Stimulated activated CD4-positive, alpha-beta T cell treated with anti-CD3 and anti-CD28 coated beads, Interleukin-2, amount 100 ng/mL, for 24 hours (primary cell): ENCODE measurements around the gene CUX1.
"Not testable (repeated sequence)": the region's sequence is repeated elsewhere in the genome, so short reads cannot be mapped to it uniquely, and the experiment has no call there.

Source experiments
- DNase-seq, 2 donors: peaks; one replicate each; pipeline ENCODE4 v3.0.0-alpha.2; 2020

CUX1 gene

GRCh38 chr7:101795461-101795860, 22.0 kb upstream of the CUX1 start:
- DNase-seq: no peak

GRCh38 chr7:101798173-101798572, 19.3 kb upstream of the CUX1 start:
- DNase-seq: not testable (repeated sequence)

GRCh38 chr7:101803203-101804087, 14.0 kb upstream of the CUX1 start:
- DNase-seq: no peak

GRCh38 chr7:101804088-101804963, 13.1 kb upstream of the CUX1 start:
- no peak for DNase-seq

- no peak for DNase-seq
These were observed 12.5 kb upstream of the CUX1 start for GRCh38 chr7:101804967-101805366.

- no peak for DNase-seq
These were observed 4.8 kb upstream of the CUX1 start for GRCh38 chr7:101812595-101812994.

GRCh38 chr7:101813402-101814019, 3.9 kb upstream of the CUX1 start:
- no peak for DNase-seq

- peak; percentile 55 to 72 for DNase-seq
These were observed 3.1 kb upstream of the CUX1 start for GRCh38 chr7:101814081-101814990.

- peak; percentile 63 to 67 for DNase-seq
These were observed 2.2 kb upstream of the CUX1 start for GRCh38 chr7:101814991-101815825.

- DNase-seq: peak; percentile 69 to 73
These were observed 1.4 kb upstream of the CUX1 start for GRCh38 chr7:101815826-101816594.

GRCh38 chr7:101816595-101817470, 593 bp upstream of the CUX1 start:
- peak; percentile 30 to 37 for DNase-seq

- no peak for DNase-seq
These were observed 1.1 kb downstream of the CUX1 start for GRCh38 chr7:101818287-101819071.

GRCh38 chr7:101819183-101819582, 1.8 kb downstream of the CUX1 start:
- DNase-seq: no peak

GRCh38 chr7:101819913-101820522, 2.6 kb downstream of the CUX1 start:
- no peak for DNase-seq

- DNase-seq: no peak
These were observed 3.3 kb downstream of the CUX1 start for GRCh38 chr7:101820703-101821102.

- not testable (repeated sequence) for DNase-seq
These were observed 5.2 kb downstream of the CUX1 start for GRCh38 chr7:101822632-101823031.

GRCh38 chr7:101823096-101823495, 5.7 kb downstream of the CUX1 start:
- no peak for DNase-seq

- no peak for DNase-seq
These were observed 6.2 kb downstream of the CUX1 start for GRCh38 chr7:101823596-101823995.
